ENCODE results near the gene GUCY1A2.

Gene GUCY1A2

GRCh38 chr11:106642331-106642730, 375.9 kb downstream of the GUCY1A2 start:
- no peak for DNase-seq (ENCODE audit: low read depth)

- DNase-seq (ENCODE audit: low read depth) = no peak
These were observed 386.0 kb downstream of the GUCY1A2 start for GRCh38 chr11:106632283-106632682.

- no peak for DNase-seq (ENCODE audit: low read depth)
These were observed 390.6 kb downstream of the GUCY1A2 start for GRCh38 chr11:106627694-106628093.

GRCh38 chr11:106625566-106625965, 392.7 kb downstream of the GUCY1A2 start:
- DNase-seq (ENCODE audit: low read depth) = no peak

GRCh38 chr11:106624377-106624776, 393.9 kb downstream of the GUCY1A2 start:
- DNase-seq (ENCODE audit: low read depth) = no peak
